Right lobe of liver (tissue), 4 donors: ENCODE data around the gene INO80B.

Source experiments
- CTCF ChIP-seq, 4 donors: fragments of 200-600 bp in 3 of 4; fragments of 450-650 bp in 1 of 4; IDR thresholded peaks; one replicate each; pipeline versions ENCODE4 v1.5.1 to v1.8.0; 2016 to 2022; ENCODE audit warnings: antibody characterized with exemption in 4 of 4, mild to moderate bottlenecking in 2 of 4
- POLR2A ChIP-seq: fragments of 450-650 bp; IDR thresholded peaks from one replicate; pipeline ENCODE4 v1.6.1; 2017; ENCODE audit warnings: antibody characterized with exemption, mild to moderate bottlenecking
- donor health status: DM: no; HTN: no; CAD: no.
- donor health status: DM: no; HTN: no; CAD: no.
- donor health status: DM: no; HTN: yes; CAD: no.

GRCh38 chr2:74439373-74439772 lies 15.5 kb upstream of the INO80B start:
- TF ChIP-seq CTCF (IDR thresholded peaks at IDR 0.05) (no peak), POLR2A (no peak)
